K562 (cell line): ENCODE results near the gene MAMDC2. TPM values are rescaled to one million over a fixed set of nuclear protein-coding genes. Genes with fewer than 3 reads are reported as not detected.

ENCODE experiments used
- ARID1B ChIP-seq: fragments of 450-650 bp; IDR thresholded peaks from 2 replicates; pipeline ENCODE4 v1.6.1; 2016; ENCODE audit warnings: antibody characterized with exemption, mild to moderate bottlenecking, inconsistent platforms
- CTBP1 ChIP-seq: fragments of 450-650 bp; IDR thresholded peaks from 2 replicates; pipeline ENCODE4 v1.6.1; 2016; ENCODE audit warnings: borderline replicate concordance
- FIP1L1 ChIP-seq: fragments of 200-400 bp; formaldehyde crosslinking; IDR thresholded peaks from 2 replicates; pipeline ENCODE4 v1.6.1; 2018; ENCODE audit warnings: mild to moderate bottlenecking, low read depth, low read length; ENCODE audit not compliant: poor library complexity, severe bottlenecking
- MAFG ChIP-seq: fragments of 450-650 bp; conservative IDR thresholded peaks from 2 replicates; pipeline ENCODE4 v1.6.1; 2016; ENCODE audit warnings: missing genetic modification characterization, missing compliant biosample characterization
- polyA plus RNA-seq, 8 experiments: library from polyadenylated mRNA; depleted of rRNA in 4 of 8; stranded (reverse) in 5 of 8; unstranded in 3 of 8; fragments of >200 nt; fragmentation: Nextera tagmentation in 2 of 8; fragmentation: Illumina TruSeq in 1 of 8; extraction: Ambion mirVana in 2 of 8; extraction: Trizol in 1 of 8; gene quantifications; 2 replicates each; pipeline versions ENCODE4 v1.2.1 to v1.2.3, GENCODE V29; 2011 to 2014; ENCODE audit warnings: inconsistent platforms in 1 of 8, missing spikeins in 1 of 8
- total RNA-seq, 7 experiments: library from RNA; depleted of rRNA in 6 of 7; stranded (reverse); fragments of >200 nt in 6 of 7; fragmentation: Illumina TruSeq in 2 of 7; extraction: Trizol in 2 of 7; gene quantifications; 2 replicates each; pipeline versions ENCODE4 v1.2.1 to v1.2.3, GENCODE V29; 2011 to 2021; ENCODE audit warnings: low replicate concordance in 1 of 7
- TF ChIP-seq, protein P1 (sequence below), 3 experiments: fragments of 200-800 bp in 1 of 3; fragments of 250-450 bp in 1 of 3; fragments of 450-650 bp in 1 of 3; sonication (Bioruptor Pico) in 1 of 3; sonication (Bioruptor generic) in 1 of 3; formaldehyde crosslinking in 1 of 3; IDR thresholded peaks; 2 replicates each; pipeline versions ENCODE4 v1.6.1 to v1.8.0; 2016 to 2022; ENCODE audit warnings: mild to moderate bottlenecking in 2 of 3, missing genetic modification characterization in 2 of 3, missing compliant biosample characterization in 1 of 3, moderate library complexity in 1 of 3
- TF ChIP-seq, protein P2 (sequence below): IDR thresholded peaks from 2 replicates; pipeline ENCODE4 v1.6.1; 2011; ENCODE audit warnings: borderline replicate concordance, low read depth, mild to moderate bottlenecking, moderate library complexity, low read length; ENCODE audit not compliant: insufficient read depth, poor library complexity, severe bottlenecking
- TF ChIP-seq, protein P3 (sequence below): fragments of 250-450 bp; sonication (Bioruptor Pico); IDR thresholded peaks from 2 replicates; pipeline ENCODE4 v1.8.0; 2022; ENCODE audit warnings: inconsistent platforms
- TF ChIP-seq, protein P4 (sequence below): fragments of 200-800 bp; sonication (Bioruptor generic); IDR thresholded peaks from 2 replicates; pipeline ENCODE4 v1.6.1; 2017; ENCODE audit warnings: missing genetic modification characterization, missing compliant biosample characterization
- TF ChIP-seq, protein P5 (sequence below): IDR thresholded peaks from 3 replicates; pipeline ENCODE4 v1.6.1; 2011; ENCODE audit warnings: borderline replicate concordance, mild to moderate bottlenecking; ENCODE audit not compliant: insufficient read length, insufficient read depth
- TF ChIP-seq, protein P6 (sequence below): sonication (generic); formaldehyde crosslinking; IDR thresholded peaks from 2 replicates; pipeline ENCODE4 v1.8.0; 2022; ENCODE audit warnings: missing genetic modification reagents, mild to moderate bottlenecking, moderate library complexity, borderline replicate concordance

The MAMDC2 gene
- total and polyA plus RNA-seq, 9 of the 15 experiments (the other 6 are each of a cell fraction or from before 2014, with no cell fraction given) = 0.01 to 0.03 TPM; not detected in 7

DNA sequence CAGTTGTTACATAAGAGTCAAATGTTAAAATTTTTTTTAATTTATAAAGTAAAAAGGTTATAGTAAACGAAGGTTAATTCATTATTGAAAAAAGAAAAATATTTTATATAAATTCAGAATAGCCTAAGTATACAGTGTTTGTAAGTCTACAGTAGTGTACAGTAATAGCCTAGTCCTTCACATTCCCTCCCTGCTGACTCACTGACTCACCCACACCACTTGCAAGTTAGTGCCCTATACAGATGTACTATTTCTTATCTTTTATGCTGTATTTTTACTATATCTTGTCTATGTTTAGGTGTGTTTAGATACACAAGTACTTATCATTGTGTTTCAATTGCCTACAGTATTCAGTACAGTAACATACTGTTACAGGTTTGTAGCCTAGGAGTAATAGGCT, 57.6 kb downstream of the MAMDC2 start (continued):
- TF ChIP-seq, protein P1, sequence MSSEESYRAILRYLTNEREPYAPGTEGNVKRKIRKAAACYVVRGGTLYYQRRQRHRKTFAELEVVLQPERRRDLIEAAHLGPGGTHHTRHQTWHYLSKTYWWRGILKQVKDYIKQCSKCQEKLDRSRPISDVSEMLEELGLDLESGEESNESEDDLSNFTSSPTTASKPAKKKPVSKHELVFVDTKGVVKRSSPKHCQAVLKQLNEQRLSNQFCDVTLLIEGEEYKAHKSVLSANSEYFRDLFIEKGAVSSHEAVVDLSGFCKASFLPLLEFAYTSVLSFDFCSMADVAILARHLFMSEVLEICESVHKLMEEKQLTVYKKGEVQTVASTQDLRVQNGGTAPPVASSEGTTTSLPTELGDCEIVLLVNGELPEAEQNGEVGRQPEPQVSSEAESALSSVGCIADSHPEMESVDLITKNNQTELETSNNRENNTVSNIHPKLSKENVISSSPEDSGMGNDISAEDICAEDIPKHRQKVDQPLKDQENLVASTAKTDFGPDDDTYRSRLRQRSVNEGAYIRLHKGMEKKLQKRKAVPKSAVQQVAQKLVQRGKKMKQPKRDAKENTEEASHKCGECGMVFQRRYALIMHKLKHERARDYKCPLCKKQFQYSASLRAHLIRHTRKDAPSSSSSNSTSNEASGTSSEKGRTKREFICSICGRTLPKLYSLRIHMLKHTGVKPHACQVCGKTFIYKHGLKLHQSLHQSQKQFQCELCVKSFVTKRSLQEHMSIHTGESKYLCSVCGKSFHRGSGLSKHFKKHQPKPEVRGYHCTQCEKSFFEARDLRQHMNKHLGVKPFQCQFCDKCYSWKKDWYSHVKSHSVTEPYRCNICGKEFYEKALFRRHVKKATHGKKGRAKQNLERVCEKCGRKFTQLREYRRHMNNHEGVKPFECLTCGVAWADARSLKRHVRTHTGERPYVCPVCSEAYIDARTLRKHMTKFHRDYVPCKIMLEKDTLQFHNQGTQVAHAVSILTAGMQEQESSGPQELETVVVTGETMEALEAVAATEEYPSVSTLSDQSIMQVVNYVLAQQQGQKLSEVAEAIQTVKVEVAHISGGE (CRISPR knock-in tag; IDR thresholded peaks at IDR 0.05) = no peak
- TF ChIP-seq, protein P2, sequence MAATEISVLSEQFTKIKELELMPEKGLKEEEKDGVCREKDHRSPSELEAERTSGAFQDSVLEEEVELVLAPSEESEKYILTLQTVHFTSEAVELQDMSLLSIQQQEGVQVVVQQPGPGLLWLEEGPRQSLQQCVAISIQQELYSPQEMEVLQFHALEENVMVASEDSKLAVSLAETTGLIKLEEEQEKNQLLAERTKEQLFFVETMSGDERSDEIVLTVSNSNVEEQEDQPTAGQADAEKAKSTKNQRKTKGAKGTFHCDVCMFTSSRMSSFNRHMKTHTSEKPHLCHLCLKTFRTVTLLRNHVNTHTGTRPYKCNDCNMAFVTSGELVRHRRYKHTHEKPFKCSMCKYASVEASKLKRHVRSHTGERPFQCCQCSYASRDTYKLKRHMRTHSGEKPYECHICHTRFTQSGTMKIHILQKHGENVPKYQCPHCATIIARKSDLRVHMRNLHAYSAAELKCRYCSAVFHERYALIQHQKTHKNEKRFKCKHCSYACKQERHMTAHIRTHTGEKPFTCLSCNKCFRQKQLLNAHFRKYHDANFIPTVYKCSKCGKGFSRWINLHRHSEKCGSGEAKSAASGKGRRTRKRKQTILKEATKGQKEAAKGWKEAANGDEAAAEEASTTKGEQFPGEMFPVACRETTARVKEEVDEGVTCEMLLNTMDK = no peak
- TF ChIP-seq, protein P3, sequence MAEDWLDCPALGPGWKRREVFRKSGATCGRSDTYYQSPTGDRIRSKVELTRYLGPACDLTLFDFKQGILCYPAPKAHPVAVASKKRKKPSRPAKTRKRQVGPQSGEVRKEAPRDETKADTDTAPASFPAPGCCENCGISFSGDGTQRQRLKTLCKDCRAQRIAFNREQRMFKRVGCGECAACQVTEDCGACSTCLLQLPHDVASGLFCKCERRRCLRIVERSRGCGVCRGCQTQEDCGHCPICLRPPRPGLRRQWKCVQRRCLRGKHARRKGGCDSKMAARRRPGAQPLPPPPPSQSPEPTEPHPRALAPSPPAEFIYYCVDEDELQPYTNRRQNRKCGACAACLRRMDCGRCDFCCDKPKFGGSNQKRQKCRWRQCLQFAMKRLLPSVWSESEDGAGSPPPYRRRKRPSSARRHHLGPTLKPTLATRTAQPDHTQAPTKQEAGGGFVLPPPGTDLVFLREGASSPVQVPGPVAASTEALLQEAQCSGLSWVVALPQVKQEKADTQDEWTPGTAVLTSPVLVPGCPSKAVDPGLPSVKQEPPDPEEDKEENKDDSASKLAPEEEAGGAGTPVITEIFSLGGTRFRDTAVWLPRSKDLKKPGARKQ (CRISPR knock-in tag) = no peak
- TF ChIP-seq CTBP1 (no peak), FIP1L1 (no peak), MAFG (tag) (no peak), ARID1B (no peak)
- TF ChIP-seq, protein P4, sequence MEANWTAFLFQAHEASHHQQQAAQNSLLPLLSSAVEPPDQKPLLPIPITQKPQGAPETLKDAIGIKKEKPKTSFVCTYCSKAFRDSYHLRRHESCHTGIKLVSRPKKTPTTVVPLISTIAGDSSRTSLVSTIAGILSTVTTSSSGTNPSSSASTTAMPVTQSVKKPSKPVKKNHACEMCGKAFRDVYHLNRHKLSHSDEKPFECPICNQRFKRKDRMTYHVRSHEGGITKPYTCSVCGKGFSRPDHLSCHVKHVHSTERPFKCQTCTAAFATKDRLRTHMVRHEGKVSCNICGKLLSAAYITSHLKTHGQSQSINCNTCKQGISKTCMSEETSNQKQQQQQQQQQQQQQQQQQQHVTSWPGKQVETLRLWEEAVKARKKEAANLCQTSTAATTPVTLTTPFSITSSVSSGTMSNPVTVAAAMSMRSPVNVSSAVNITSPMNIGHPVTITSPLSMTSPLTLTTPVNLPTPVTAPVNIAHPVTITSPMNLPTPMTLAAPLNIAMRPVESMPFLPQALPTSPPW (CRISPR knock-in tag) = no peak
- TF ChIP-seq, protein P5, sequence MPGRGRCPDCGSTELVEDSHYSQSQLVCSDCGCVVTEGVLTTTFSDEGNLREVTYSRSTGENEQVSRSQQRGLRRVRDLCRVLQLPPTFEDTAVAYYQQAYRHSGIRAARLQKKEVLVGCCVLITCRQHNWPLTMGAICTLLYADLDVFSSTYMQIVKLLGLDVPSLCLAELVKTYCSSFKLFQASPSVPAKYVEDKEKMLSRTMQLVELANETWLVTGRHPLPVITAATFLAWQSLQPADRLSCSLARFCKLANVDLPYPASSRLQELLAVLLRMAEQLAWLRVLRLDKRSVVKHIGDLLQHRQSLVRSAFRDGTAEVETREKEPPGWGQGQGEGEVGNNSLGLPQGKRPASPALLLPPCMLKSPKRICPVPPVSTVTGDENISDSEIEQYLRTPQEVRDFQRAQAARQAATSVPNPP = no peak
- TF ChIP-seq, protein P6, sequence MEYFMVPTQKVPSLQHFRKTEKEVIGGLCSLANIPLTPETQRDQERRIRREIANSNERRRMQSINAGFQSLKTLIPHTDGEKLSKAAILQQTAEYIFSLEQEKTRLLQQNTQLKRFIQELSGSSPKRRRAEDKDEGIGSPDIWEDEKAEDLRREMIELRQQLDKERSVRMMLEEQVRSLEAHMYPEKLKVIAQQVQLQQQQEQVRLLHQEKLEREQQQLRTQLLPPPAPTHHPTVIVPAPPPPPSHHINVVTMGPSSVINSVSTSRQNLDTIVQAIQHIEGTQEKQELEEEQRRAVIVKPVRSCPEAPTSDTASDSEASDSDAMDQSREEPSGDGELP (CRISPR knock-in tag) = no peak
